ENCODE results near the gene UNG.

UNG gene

GRCh38 chr12:109056891-109057290 is 40.5 kb upstream of the UNG start:
- no peak overlapping the region for H3K4me3 ChIP-seq (replicated peaks; ENCODE audit: low read depth, low read length)
- no peak for DNase-seq (ENCODE audit: extremely low read depth, low read depth)
- no peak for TF ChIP-seq CTCF (IDR thresholded peaks at IDR 0.05; ENCODE audit: low read depth, low read length, missing control alignments)

GRCh38 chr12:109057376-109057775 is 40.0 kb upstream of the UNG start:
- TF ChIP-seq CTCF (IDR thresholded peaks at IDR 0.05; ENCODE audit: low read depth, low read length, missing control alignments) = no peak
- DNase-seq (ENCODE audit: extremely low read depth, low read depth) = no peak
- no peak overlapping the region for H3K4me3 ChIP-seq (replicated peaks; ENCODE audit: low read depth, low read length)

- TF ChIP-seq CTCF (IDR thresholded peaks at IDR 0.05; ENCODE audit: low read depth, low read length, missing control alignments) = no peak
- DNase-seq (ENCODE audit: extremely low read depth, low read depth) = no peak
- H3K4me3 ChIP-seq (replicated peaks; ENCODE audit: low read depth, low read length) = no peak overlapping the region
These were observed 38.6 kb upstream of the UNG start for GRCh38 chr12:109058773-109059172.

GRCh38 chr12:109064143-109064542 is 33.3 kb upstream of the UNG start:
- TF ChIP-seq CTCF (IDR thresholded peaks at IDR 0.05; ENCODE audit: low read depth, low read length, missing control alignments) = no peak

GRCh38 chr12:109065154-109065852 is 32.1 kb upstream of the UNG start:
- no peak for TF ChIP-seq CTCF (IDR thresholded peaks at IDR 0.05; ENCODE audit: low read depth, low read length, missing control alignments)
- DNase-seq (ENCODE audit: extremely low read depth, low read depth) = no peak

More at GRCh38 chr12:109064143-109064542, 33.3 kb upstream of the UNG start:
- no peak for DNase-seq (ENCODE audit: extremely low read depth, low read depth)
- no peak overlapping the region for H3K4me3 ChIP-seq (replicated peaks; ENCODE audit: low read depth, low read length)

GRCh38 chr12:109065853-109066193 is 31.6 kb upstream of the UNG start:
- DNase-seq (ENCODE audit: extremely low read depth, low read depth) = no peak
- no peak for TF ChIP-seq CTCF (IDR thresholded peaks at IDR 0.05; ENCODE audit: low read depth, low read length, missing control alignments)
- H3K4me3 ChIP-seq (replicated peaks; ENCODE audit: low read depth, low read length) = no peak overlapping the region

More at GRCh38 chr12:109065154-109065852, 32.1 kb upstream of the UNG start:
- no peak overlapping the region for H3K4me3 ChIP-seq (replicated peaks; ENCODE audit: low read depth, low read length)

Measured in HFF-Myc (cell line).